Left ventricle myocardium superior (tissue), 1 donor: Measurements from ENCODE around the gene E2F6. TPM values are rescaled to one million over a fixed set of nuclear protein-coding genes. Genes with fewer than 3 reads are reported as not detected.
"Not testable (repeated sequence)": the region's sequence is repeated elsewhere in the genome, so short reads cannot be mapped to it uniquely, and the experiment has no call there.

Experiments
- ATAC-seq: fragments of 200-7000 bp; cut with Tn5 transposase; one replicate; pipeline ENCODE4 v1.9.1; 2020; ENCODE audit warnings: mild to moderate bottlenecking, moderate library complexity
- DNase-seq: peaks from one replicate; pipeline ENCODE4 v3.0.0-alpha.2; 2020
- intact Hi-C: fragments of 100-400 bp; cut with micrococcal nuclease; formaldehyde crosslinking; loops from one replicate; pipeline ENCODE4 v1.11.0; 2022
- total RNA-seq: library from RNA; stranded (reverse); fragmentation: NEBNext Ultra II Directional; extraction: Animal tissue kit (Norgen Biotek cat#: 25700); gene quantifications from one replicate; pipeline ENCODE4 v1.2.1, GENCODE V29; 2021
- donor health status: DM: no; HTN: yes; CAD: no; lungs with severe emphysema.

The E2F6 gene
- total RNA-seq, 1 donor from 2014 or later: 12.6 TPM

DNA sequence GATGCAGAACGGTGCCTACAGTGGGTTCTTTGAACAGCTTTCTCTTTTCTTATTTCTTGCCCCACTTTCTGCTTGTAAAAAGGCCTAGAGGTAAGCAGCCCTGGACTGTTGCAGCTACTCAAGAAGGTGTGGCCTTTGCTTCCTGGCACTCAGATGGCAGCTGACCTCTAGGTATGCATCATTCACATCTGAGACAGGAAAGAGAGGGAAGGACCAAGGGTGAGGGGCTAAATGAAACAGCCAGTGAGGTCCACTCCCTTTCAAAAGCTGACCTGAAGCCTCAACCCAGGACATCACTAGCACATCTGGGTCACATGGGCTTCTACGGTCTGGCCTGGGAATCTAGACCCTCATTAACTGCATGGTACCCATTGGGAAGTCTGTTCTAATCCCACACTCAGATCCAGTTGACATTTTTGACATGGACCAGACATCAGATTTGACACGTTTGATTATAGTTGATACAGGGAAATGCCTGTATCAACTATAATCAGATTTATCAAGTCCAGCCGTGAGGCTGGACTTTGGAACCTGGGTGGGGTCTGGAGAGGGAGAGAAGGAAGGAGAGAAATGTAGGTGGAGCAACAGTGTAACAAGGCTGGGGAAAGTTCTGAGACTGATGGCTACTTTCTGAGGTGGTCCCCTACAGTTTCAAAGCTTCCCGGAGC lies 60.2 kb downstream of the E2F6 start:
- intact Hi-C loops: no loop called here
- DNase-seq (no peak), ATAC-seq (no peak)

- DNase-seq: not testable (repeated sequence)
Measured at GRCh38 chr2:11405074-11405406, 60.9 kb downstream of the E2F6 start.

DNA sequence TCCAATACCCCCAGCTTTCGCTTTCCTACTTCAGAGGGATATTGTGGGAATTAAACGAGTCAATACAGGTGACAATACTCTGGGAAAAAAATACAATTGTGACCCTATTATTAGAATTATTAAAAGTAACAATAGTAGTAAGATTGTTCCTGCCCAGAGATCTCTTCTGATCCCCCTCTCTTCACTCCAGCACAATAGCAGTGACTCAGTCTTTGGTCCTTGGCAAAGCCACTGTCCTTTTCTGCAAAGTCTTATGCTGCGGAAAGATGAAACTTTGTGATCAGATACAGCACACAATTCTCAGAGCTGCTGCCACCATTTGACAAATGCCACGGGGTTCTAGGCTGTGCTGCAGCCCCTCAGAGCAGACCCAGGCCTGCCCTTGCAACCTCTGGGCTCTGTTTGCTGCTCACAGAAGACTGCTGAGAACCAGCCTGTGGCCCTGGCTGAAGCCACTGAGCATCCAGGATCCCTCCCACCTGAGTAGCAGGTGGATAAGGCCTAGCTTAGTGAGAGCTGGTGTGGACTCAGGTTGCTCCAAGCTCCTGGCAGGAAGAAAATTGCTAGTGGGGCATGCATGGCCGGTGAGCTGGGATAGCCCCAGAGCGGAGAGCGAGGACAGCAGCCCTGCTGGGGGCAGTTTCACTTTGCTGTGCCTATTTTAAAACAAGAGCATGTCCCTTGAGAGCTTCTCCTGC lies 61.4 kb downstream of the E2F6 start:
- peak; percentile 22 for ATAC-seq
- DNase-seq: no peak
- intact Hi-C loops: no loop called here

More at GRCh38 chr2:11405074-11405406, 60.9 kb downstream of the E2F6 start:
- intact Hi-C loops, ATAC-seq: not testable (repeated sequence)

- DNase-seq (no peak), ATAC-seq (no peak)
- intact Hi-C loops: no loop called here
Measured at GRCh38 chr2:11402436-11402835, 63.5 kb downstream of the E2F6 start.

GRCh38 chr2:11399438-11399762 lies 66.6 kb downstream of the E2F6 start:
- ATAC-seq: no peak
- DNase-seq: no peak
- intact Hi-C loops: no loop called here

DNA sequence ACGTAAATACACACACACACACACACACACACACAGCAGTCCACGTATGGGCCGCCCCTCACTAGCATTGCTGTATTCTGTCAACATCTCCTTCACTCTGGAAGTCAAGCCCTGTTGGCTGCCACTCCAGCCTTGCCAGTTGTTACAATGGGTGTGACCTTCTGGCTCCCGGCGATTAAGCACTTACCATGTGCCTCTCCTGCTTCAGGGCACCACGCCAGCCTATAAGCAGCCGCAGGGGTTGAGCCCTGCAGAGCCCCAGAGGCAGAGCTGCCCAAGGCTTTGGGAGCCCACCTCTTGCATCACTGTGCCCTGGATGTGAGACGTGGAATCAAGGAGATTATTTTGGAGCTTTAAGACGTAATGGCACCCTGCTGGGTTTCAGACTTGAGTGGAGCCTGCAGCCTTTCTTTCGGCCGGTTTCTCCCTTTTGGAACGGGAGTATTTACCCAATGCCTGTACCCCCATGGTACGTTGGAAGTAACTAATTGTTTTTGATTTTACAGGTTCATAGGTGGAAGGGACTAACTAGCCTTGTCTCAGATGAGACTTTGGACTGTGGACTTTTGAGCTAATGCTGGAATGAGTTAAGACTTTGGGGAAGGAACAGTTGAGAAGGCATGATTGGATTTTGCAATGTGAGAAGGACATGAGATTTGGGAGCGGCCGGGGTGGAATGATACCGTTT lies 67.1 kb downstream of the E2F6 start:
- intact Hi-C loops: no loop called here
- DNase-seq: peak; percentile 78
- ATAC-seq: peak; percentile 75

- intact Hi-C loops: no loop called here
- no peak for ATAC-seq
- no peak for DNase-seq
Measured at GRCh38 chr2:11397513-11397912, 68.4 kb downstream of the E2F6 start.

- intact Hi-C loops: no loop called here
- DNase-seq: peak; percentile 78
- ATAC-seq: peak; percentile 82
Measured at GRCh38 chr2:11396467-11397445, 69.2 kb downstream of the E2F6 start.

DNA sequence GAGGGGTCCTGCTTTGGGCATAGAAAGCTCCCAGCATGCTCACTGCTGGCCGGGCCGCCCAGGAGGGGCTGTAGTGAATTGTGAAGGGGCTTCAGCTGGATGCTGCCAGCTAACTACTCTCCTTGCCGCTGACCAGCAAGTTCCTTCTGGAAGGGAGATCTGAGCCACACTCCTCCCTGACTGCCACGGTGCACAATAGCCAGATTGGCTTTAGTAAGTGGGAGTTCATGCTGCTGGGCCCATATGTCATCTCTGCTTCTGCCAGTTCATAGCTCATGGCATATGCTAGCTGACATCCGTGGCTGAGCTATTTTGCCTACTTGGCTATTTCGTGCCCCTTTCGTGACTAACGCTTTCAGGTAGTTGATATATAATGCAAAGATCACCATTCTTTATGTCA lies 69.9 kb downstream of the E2F6 start:
- ATAC-seq: no peak
- intact Hi-C loops: no loop called here
- no peak for DNase-seq

DNA sequence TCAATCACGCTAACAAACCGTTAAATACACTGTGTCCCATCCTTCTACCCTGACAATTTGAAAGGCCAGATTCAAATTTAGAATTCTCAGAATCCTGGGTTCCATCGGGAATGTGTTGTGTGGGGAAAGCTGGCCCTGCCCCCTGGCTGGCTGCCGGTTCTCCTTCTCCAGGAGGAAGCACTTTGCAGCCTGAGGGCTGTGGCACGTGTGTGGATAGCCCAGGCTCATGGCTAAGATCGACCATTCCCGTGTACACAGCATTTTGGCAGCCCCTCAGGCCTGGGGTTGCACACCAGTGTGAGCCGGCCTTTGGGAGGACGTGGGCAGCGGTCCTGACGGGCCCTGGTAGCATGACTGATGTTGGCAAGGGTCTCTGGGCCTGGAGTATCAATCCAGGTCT lies 70.6 kb downstream of the E2F6 start:
- peak; percentile 49 for DNase-seq
- intact Hi-C loops: no loop called here
- peak; percentile 6 for ATAC-seq

Other genes with a start within 250 kb of the E2F6 start
- gene ROCK2, start 121.5 kb downstream of the E2F6 start, total RNA-seq: 34.2 TPM
- 8.2 TPM for gene GREB1, start 67.9 kb upstream of the E2F6 start, total RNA-seq
- not detected for gene NTSR2, start 204.0 kb upstream of the E2F6 start, total RNA-seq